ENCODE data around the gene MMP2. TPM values are rescaled to one million over a fixed set of nuclear protein-coding genes. Genes with fewer than 3 reads are reported as not detected.

The MMP2 gene
- total RNA-seq, 1 donor from 2014 or later = 5.6 TPM

GRCh38 chr16:55453909-55454308 is 25.1 kb upstream of the MMP2 start:
- TF ChIP-seq CTCF (conservative IDR thresholded peaks at IDR 0.05; ENCODE audit: low read depth, low read length) = no peak
- DNase-seq (ENCODE audit: low read depth) = no peak
- no peak overlapping the region for H3K4me3 ChIP-seq (ENCODE audit: low read depth, low read length)

- DNase-seq (ENCODE audit: low read depth) = no peak
- no peak for TF ChIP-seq CTCF (conservative IDR thresholded peaks at IDR 0.05; ENCODE audit: low read depth, low read length)
- no peak overlapping the region for H3K4me3 ChIP-seq (ENCODE audit: low read depth, low read length)
Measured at GRCh38 chr16:55454861-55455260, 24.1 kb upstream of the MMP2 start.

- no peak overlapping the region for H3K4me3 ChIP-seq (ENCODE audit: low read depth, low read length)
- TF ChIP-seq CTCF (conservative IDR thresholded peaks at IDR 0.05; ENCODE audit: low read depth, low read length) = no peak
- no peak for DNase-seq (ENCODE audit: low read depth)
Measured at GRCh38 chr16:55462241-55462640, 16.8 kb upstream of the MMP2 start.

GRCh38 chr16:55464375-55464774 is 14.6 kb upstream of the MMP2 start:
- no peak for DNase-seq (ENCODE audit: low read depth)
- no peak for TF ChIP-seq CTCF (conservative IDR thresholded peaks at IDR 0.05; ENCODE audit: low read depth, low read length)
- H3K4me3 ChIP-seq (ENCODE audit: low read depth, low read length) = no peak overlapping the region

GRCh38 chr16:55465077-55465896 is 13.7 kb upstream of the MMP2 start:
- DNase-seq (ENCODE audit: low read depth) = no peak
- H3K4me3 ChIP-seq (ENCODE audit: low read depth, low read length) = no peak overlapping the region
- TF ChIP-seq CTCF (conservative IDR thresholded peaks at IDR 0.05; ENCODE audit: low read depth, low read length) = peak; percentile 100

GRCh38 chr16:55466209-55466608 is 12.8 kb upstream of the MMP2 start:
- no peak for TF ChIP-seq CTCF (conservative IDR thresholded peaks at IDR 0.05; ENCODE audit: low read depth, low read length)
- DNase-seq (ENCODE audit: low read depth) = no peak
- H3K4me3 ChIP-seq (ENCODE audit: low read depth, low read length) = no peak overlapping the region

GRCh38 chr16:55467898-55468297 is 11.1 kb upstream of the MMP2 start:
- no peak for TF ChIP-seq CTCF (conservative IDR thresholded peaks at IDR 0.05; ENCODE audit: low read depth, low read length)
- no peak overlapping the region for H3K4me3 ChIP-seq (ENCODE audit: low read depth, low read length)
- no peak for DNase-seq (ENCODE audit: low read depth)

Measured in epithelial cell of proximal tubule (primary cell).